ENCODE data around the gene SORCS2.

Gene SORCS2

DNA sequence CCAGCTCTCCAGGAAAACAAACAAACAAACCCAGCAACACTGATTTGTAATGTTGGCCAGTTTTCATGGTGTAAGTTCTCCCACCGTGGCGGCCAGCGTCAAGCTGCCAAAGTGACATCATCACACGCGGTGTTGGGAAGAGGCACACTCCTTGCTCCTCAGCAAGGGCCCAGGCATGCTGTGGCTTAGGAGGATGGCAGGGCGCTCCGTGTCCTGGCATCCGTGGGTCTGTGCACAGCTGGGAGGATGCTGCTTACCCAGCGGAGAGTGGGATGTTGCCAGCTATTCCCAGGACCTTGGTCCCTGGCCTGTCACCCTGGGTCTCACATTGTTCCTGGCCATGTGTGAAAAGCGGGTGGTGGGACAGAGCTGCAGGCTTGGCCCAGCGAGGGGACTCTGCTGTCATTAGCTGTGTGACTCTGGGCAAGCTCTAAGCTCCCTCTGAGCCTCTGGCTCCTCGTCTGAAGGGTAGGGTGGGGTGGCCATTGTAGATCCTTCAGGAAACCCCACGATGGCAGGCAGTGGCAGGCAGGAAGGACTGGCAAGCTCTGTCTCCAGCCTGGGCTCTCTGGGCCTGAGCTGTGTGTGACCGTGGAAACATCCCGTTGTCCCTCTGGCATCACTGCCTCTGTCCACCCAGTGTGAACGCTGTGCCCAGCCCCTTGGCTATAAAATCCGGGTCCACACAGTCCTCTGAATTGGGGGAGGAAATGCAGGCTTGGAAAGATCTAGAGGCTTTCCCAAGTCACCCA is 231.6 kb downstream of the SORCS2 start:
- no peaks in the 10 kb centered on the region for H3K27me3 ChIP-seq (ENCODE audit: low read depth, low read length)
- no peaks in the 10 kb centered on the region for H3K79me2 ChIP-seq (ENCODE audit: low read length)
- no peak overlapping the region for H3K27ac ChIP-seq (ENCODE audit: low read length)
- H3K4me3 ChIP-seq (ENCODE audit: low read length), result no peak overlapping the region
- TF ChIP-seq, protein P1, sequence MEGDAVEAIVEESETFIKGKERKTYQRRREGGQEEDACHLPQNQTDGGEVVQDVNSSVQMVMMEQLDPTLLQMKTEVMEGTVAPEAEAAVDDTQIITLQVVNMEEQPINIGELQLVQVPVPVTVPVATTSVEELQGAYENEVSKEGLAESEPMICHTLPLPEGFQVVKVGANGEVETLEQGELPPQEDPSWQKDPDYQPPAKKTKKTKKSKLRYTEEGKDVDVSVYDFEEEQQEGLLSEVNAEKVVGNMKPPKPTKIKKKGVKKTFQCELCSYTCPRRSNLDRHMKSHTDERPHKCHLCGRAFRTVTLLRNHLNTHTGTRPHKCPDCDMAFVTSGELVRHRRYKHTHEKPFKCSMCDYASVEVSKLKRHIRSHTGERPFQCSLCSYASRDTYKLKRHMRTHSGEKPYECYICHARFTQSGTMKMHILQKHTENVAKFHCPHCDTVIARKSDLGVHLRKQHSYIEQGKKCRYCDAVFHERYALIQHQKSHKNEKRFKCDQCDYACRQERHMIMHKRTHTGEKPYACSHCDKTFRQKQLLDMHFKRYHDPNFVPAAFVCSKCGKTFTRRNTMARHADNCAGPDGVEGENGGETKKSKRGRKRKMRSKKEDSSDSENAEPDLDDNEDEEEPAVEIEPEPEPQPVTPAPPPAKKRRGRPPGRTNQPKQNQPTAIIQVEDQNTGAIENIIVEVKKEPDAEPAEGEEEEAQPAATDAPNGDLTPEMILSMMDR (IDR thresholded peaks at IDR 0.05; ENCODE audit: low read depth, low read length), result no peak
- no peak for TF ChIP-seq EZH2phosphoT487 (IDR thresholded peaks at IDR 0.05; ENCODE audit: low read depth)
- no peak overlapping the region for H3K4me2 ChIP-seq (ENCODE audit: low read length)
- no peak overlapping the region for H2AFZ ChIP-seq (ENCODE audit: low read depth, low read length)
- no peaks in the 10 kb centered on the region for H3K36me3 ChIP-seq (replicated peaks; ENCODE audit: low read depth, low read length)
- H4K20me1 ChIP-seq (ENCODE audit: insufficient read depth, low read length), result no peaks in the 10 kb centered on the region
- H3K4me1 ChIP-seq (ENCODE audit: low read length), result no peaks in the 10 kb centered on the region
- H3K9me3 ChIP-seq (ENCODE audit: insufficient read depth, low read length), result no peaks in the 10 kb centered on the region
- H3K9ac ChIP-seq (ENCODE audit: low read length), result no peak overlapping the region

DNA sequence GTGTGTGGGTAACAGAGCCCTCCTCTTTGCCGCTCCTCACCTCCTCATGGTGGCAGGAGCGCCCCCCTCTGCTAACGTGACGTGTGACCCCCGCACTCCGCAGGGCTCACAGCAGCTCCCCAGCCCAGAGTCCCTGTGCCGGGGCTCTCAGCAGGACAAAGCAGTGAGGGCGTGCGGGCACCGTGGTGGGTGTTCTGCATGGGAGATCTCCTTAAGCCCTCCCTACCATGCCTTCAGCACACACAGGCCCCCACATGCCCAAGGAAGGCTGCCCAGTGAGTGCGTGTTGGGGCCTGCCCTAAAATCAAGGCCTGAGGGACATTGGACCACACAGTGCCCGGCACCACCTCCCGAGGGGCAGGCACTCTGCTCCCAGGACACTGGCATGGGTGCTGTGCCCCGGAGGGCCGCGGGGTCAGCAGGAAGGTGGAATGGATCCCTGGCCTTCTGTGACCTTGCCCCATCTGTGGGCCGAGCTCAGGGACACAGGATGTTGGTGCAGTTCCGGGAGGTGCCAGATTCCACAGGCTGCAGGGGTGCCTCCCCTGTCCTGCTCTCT is 232.3 kb downstream of the SORCS2 start:
- Histone ChIP-seq H3K79me2 (ENCODE audit: low read length) (no peaks in the 10 kb centered on the region), H3K4me2 (ENCODE audit: low read length) (no peak overlapping the region)

DNA sequence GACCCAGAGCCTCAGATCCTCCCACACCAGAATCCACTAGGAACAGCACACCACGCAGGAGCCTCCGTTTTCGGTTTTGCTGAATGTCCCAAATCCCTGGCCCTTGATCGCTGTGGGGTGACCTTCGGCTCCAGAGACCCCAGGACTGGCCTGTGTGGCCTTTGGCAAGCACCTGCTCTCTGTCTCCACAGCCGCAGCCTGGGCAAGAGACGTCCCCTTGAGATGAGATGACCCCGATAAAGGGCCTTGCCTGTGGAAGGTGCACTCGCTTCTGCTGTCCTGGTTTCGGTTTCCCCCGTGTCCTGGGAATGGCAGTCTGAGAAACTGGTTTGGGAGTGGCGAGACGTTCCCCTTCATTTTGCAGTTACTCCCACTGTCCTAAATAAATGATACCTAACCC is 232.8 kb downstream of the SORCS2 start:
- TF ChIP-seq EZH2phosphoT487 (IDR thresholded peaks at IDR 0.05; ENCODE audit: low read depth), result no peak
- TF ChIP-seq, protein P1 (IDR thresholded peaks at IDR 0.05; ENCODE audit: low read depth, low read length), result no peak
- Histone ChIP-seq H3K9me3 (ENCODE audit: insufficient read depth, low read length) (no peaks in the 10 kb centered on the region), H3K9ac (ENCODE audit: low read length) (no peak overlapping the region), H3K4me2 (ENCODE audit: low read length) (no peak overlapping the region), H3K27ac (ENCODE audit: low read length) (no peak overlapping the region), H3K79me2 (ENCODE audit: low read length) (no peaks in the 10 kb centered on the region), H4K20me1 (ENCODE audit: insufficient read depth, low read length) (no peaks in the 10 kb centered on the region), H3K4me1 (ENCODE audit: low read length) (no peaks in the 10 kb centered on the region), H3K27me3 (ENCODE audit: low read depth, low read length) (no peaks in the 10 kb centered on the region), H3K4me3 (ENCODE audit: low read length) (no peak overlapping the region), H2AFZ (ENCODE audit: low read depth, low read length) (no peak overlapping the region), H3K36me3 (replicated peaks; ENCODE audit: low read depth, low read length) (no peaks in the 10 kb centered on the region)

More for the DNA sequence above, 232.3 kb downstream of the SORCS2 start:
- Histone ChIP-seq H3K27ac (ENCODE audit: low read length) (no peak overlapping the region), H3K9me3 (ENCODE audit: insufficient read depth, low read length) (no peaks in the 10 kb centered on the region), H3K4me3 (ENCODE audit: low read length) (no peak overlapping the region), H3K36me3 (replicated peaks; ENCODE audit: low read depth, low read length) (no peaks in the 10 kb centered on the region), H4K20me1 (ENCODE audit: insufficient read depth, low read length) (no peaks in the 10 kb centered on the region), H3K4me1 (ENCODE audit: low read length) (no peaks in the 10 kb centered on the region), H3K27me3 (ENCODE audit: low read depth, low read length) (no peaks in the 10 kb centered on the region), H3K9ac (ENCODE audit: low read length) (no peak overlapping the region), H2AFZ (ENCODE audit: low read depth, low read length) (no peak overlapping the region)
- no peak for TF ChIP-seq EZH2phosphoT487 (IDR thresholded peaks at IDR 0.05; ENCODE audit: low read depth)
- TF ChIP-seq, protein P1 (IDR thresholded peaks at IDR 0.05; ENCODE audit: low read depth, low read length), result no peak

DNA sequence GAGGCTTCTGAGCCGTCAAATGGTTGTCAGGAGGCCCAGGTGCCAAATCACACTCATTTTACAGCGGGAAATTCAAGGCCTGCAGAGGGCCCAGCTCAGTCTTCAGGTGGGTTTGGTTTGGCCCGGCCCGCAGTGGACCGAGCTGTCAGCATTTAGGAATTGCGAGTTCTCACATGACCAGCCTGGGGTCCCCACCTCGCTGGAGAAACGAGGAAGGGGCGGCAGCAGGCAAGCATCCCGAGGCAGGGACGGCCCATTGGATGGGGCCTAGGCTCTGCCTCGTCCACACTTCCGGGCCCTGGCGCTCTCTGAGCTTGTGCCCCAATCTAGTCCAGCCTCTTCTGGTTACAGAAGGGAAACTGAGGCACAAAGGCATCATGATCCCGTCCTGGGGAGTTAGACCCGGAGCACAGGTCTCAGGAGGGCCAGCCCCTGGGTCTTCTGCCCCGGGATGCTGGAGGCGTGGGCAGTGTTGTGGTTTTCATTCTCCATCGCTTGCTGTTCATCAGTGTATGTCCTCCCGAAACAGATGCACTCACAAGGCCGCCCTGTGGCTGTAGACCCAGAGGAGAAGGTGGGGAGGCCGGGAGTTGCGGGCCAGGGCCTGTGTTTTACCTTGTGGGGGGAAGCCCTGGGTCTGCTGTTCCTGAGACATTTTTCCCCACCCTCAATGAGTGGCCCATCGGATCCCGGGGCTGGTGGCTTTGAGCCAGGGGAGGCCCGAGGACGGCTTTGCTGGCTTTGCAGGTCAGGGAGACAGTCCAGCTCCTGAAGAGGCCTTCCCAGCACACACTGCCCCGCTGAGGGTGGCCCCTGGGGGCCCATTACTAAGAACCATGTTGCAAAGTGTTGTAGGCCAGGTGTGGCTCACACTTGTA is 233.5 kb downstream of the SORCS2 start:
- Histone ChIP-seq H2AFZ (ENCODE audit: low read depth, low read length) (no peak overlapping the region), H3K9me3 (ENCODE audit: insufficient read depth, low read length) (no peaks in the 10 kb centered on the region), H3K36me3 (replicated peaks; ENCODE audit: low read depth, low read length) (no peaks in the 10 kb centered on the region), H3K4me1 (ENCODE audit: low read length) (no peaks in the 10 kb centered on the region), H3K9ac (ENCODE audit: low read length) (no peak overlapping the region), H3K79me2 (ENCODE audit: low read length) (no peaks in the 10 kb centered on the region), H4K20me1 (ENCODE audit: insufficient read depth, low read length) (no peaks in the 10 kb centered on the region), H3K27ac (ENCODE audit: low read length) (no peak overlapping the region), H3K4me3 (ENCODE audit: low read length) (no peak overlapping the region), H3K4me2 (ENCODE audit: low read length) (no peak overlapping the region), H3K27me3 (ENCODE audit: low read depth, low read length) (no peaks in the 10 kb centered on the region)
- no peak for TF ChIP-seq EZH2phosphoT487 (IDR thresholded peaks at IDR 0.05; ENCODE audit: low read depth)
- TF ChIP-seq, protein P1 (IDR thresholded peaks at IDR 0.05; ENCODE audit: low read depth, low read length), result no peak
